ENCODE data around the gene CAPN9.

CAPN9 gene

DNA sequence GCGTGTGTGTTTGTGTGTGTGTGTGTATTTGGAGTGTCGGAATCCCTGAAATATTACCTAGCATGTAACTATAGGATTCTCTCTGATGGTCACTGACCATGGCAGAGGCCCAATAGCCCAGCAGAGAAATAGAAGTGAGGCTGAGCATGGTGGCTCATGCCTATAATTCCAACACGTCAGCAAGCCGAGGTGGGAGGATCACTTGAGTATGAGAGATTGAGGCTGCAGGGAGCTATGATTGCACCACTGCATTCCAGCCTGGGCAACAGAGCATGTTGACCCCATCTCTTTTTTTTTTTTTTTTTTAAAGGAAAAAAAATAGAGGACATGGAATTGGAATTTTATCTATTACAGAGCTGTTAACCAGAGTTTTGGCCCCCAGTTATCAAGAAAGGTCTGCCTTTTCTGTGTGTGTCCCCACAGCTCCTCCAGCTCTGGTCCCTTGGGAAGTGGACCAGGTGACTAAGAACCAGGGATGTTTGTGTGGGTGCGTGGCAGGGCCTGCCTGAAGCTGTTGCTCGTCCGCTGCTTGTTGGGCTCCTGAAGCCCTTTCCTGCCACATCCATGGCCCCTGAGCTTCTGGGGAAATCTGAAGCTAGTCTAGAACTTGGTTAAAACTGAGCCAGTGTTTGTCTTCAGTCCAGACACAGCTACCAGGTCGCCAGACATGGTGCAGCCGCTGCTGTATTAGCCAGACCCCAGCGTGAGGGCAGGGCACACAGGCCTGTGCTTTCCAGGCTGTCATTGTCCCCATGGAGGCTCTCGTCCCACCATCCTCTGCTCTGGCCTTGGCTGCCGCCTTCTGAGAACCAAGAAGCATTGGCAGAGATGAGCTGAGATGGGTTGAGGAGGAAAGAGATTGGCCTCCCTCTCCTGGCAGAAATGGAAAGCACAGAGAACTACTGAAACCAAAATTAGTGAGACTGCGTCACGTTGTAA is 25.5 kb downstream of the CAPN9 start:
- DNase-seq = no peak

DNA sequence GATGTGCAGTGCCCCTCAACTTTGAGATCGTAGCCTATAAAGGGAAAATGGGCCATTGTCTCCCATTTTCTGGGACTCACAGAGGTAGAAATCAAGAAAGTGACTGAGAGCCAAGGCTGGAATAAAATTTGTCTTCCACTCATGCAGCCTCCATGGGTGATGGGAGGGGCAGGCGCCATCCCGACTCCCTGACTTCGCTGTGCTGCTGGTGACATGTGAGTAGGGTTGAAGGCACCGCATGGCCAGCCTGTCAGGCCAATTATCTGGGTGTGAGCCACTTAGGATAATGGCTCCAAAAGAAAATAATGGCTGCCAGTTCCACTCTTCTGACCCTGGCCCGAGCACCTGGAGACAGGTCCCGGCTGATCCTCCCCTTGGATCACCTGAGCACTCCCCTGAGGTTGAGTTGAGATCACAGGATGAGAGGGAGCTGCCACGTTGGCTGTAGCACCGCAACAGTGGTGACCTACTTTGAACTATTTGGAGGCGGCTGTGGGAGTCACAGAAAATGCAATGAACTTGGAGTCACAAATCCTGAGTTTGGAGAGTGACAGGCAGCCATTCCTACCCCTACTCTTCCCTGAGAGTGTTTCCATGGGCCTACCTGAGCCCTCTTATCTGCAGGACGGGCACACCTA is 26.3 kb downstream of the CAPN9 start:
- DNase-seq = no peak

DNA sequence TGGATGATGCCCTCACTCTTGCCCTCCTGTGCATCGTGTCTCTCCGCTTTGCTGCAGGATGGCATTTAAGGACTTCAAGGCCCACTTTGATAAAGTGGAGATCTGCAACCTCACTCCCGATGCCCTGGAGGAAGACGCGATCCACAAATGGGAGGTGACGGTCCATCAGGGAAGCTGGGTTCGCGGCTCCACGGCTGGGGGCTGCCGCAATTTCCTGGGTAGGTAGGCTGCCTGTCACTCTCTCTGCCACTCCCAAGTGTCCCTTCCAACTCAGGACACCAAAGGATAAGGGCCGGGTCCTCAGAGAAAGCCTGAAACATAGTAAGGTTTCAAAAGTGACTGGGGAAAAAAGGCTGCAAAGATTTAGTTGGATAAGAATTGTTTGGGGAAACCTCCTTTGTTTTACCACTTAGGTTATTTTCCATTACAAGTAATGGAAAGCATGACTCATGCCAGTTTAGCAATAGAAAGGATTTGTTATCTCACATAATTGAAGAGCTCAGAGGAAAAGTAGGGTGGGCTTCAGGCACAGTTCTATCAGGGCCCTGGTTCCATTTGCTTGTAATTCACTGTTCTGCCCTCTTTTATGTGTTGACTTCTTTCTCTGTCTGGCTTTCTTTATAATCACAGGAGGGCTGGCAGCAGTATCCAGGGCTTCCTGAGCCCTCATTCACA is 31.9 kb downstream of the CAPN9 start:
- no peak for DNase-seq

- no peak for DNase-seq
These were observed 33.9 kb downstream of the CAPN9 start for GRCh38 chr1:230781131-230781530.

GRCh38 chr1:230781594-230781993 is 34.4 kb downstream of the CAPN9 start:
- no peak for DNase-seq

DNA sequence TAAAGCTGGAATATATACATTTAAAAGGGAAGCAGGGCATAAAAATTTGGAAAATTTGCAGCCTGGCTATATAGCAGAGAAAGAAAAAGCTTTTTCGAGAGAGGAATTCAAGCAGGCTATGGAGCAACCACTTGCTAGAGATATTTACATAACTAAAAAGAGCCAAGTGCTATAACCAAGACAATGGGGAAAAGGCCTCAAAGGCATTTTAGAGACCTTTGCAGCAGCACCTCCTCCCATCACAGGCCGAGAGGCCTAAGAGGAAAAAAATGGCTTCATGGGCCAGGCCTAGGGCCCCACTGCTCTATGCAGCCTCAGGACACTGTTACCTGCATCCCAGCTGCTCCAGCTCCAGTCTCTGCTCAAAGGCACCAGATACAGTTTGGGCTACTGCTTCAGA is 37.0 kb downstream of the CAPN9 start:
- no peak for DNase-seq

- DNase-seq = no peak
These were observed 38.6 kb downstream of the CAPN9 start for GRCh38 chr1:230785636-230786384.

DNA sequence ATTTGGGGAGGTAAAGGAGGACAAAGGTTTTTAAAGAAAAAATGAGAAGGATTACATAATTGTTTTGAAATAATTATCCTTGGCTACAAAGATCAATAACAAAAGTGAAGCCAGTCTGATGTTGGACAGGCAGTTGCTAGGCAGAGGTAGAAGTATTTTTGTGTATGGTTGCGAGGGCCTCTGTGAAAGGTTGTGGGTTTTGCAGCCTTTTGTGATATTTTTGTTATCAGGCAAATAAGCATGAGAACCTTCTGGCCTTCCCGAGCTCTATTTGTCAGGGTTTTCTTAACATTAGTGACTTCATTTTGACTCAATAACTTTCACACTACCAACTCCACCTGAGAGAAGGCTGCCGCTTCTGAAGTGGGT is 39.2 kb downstream of the CAPN9 start:
- DNase-seq = no peak

DNA sequence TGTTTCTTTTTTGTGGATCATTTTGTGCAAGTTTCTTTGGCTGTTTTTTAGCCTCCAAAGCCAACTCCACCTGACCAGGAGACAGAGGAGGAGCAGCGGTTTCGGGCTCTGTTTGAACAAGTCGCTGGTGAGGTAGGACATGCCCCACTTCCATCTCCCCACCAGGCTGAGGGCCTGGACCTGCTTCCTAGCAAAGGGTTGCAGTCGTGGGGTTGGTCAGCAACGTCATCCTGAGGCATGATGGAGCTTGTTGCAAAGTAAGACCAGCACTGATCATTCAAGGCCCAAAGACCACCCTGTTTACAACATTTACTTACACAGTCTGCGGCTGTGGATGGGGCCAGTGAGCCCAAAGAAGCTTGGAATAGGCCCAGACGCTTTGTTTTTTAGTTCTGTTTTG is 40.3 kb downstream of the CAPN9 start:
- no peak for DNase-seq

- no peak for DNase-seq
These were observed 41.5 kb downstream of the CAPN9 start for GRCh38 chr1:230788561-230789275.

- DNase-seq = no peak
These were observed 42.8 kb downstream of the CAPN9 start for GRCh38 chr1:230790026-230790425.

- no peak for DNase-seq
These were observed 44.9 kb downstream of the CAPN9 start for GRCh38 chr1:230791986-230792564.

- peak in 1 of 5 experiments; percentile 3 for DNase-seq
These were observed 45.7 kb downstream of the CAPN9 start for GRCh38 chr1:230792691-230793462.

DNA sequence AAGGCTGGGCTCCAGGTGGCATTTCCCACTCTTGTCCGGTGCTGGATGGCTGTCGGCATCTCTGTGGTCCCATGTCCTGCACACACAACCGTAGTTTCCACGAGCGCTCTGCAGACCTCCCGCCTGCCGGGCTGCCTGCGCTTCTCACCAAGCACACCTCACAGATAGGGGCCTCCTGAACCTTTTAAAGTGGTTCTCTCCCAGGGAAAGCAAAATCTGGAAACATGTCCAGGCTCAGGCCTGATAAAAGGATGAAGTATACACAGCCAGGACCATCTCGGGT is 46.2 kb downstream of the CAPN9 start:
- DNase-seq = no peak

GRCh38 chr1:230794431-230794830 is 47.2 kb downstream of the CAPN9 start:
- no peak for DNase-seq

GRCh38 chr1:230794871-230795605 is 47.9 kb downstream of the CAPN9 start:
- DNase-seq = no peak

- no peak for DNase-seq
These were observed 49.4 kb downstream of the CAPN9 start for GRCh38 chr1:230796626-230797025.

- DNase-seq = no peak
These were observed 50.3 kb downstream of the CAPN9 start for GRCh38 chr1:230797376-230797920.

DNA sequence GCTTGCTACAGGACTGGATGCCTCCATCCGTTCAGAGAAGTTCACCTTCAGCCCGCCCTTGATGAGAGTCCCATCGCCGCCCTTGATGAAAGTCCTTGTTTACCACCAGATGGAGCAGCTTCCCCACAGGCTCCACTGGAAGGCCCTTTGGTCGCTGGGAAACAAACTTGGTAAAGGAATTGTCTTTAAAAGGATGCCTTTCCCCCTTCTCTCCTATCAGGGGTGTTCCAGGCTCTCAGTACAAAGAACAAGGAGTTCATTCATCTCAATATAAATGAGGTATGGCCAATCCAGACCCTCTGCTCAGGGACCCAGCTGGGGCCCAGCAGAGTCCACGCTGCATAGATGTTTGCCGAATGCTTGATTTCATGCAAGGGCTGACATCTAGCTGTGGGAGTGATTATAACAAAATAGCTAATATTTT is 50.8 kb downstream of the CAPN9 start:
- peak in 1 of 5 experiments; percentile 14 for DNase-seq

DNA sequence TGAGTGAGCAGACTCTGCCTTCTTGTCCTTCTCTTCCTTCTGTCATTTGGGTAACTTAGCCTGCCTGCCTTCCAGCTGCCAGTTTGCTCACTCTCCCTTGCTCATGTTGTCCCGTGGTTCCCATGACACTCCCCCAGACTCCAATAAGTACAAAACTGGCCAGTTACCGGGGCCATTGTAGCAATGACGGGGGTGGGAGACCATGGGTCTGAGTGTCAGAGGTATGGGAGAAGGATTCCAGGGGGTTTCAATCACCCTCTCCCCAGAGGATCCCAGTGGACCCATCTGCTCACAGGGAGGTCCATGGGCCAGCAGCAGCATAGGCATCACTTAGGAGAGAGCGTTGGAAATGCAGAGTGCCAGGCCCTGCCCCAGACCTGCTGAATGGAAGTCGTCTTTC is 51.3 kb downstream of the CAPN9 start:
- DNase-seq = no peak

Data from T-helper 2 cell (primary cell).